ENCODE data around the gene GIMD1. TPM values are rescaled to one million over a fixed set of nuclear protein-coding genes. Genes with fewer than 3 reads are reported as not detected.

Gene GIMD1
- total and polyA plus RNA-seq, 3 donors from 2014 or later, result not detected

- Histone ChIP-seq H3K36me3 (ENCODE audit: low read depth, missing control alignments) (no peaks in the 10 kb centered on the region), H3K27me3 (no peaks in the 10 kb centered on the region), H3K4me3 (no peak overlapping the region), H3K27ac (no peak overlapping the region), H3K9me3 (no peaks in the 10 kb centered on the region), H3K4me1 (no peaks in the 10 kb centered on the region)
- TF ChIP-seq POLR2A (IDR thresholded peaks at IDR 0.05), result no peak
- intact Hi-C loops (cut with DNase I; ENCODE audit: low total_unique reads), result no loop called here
- no peak for DNase-seq
- whole genome bisulfite sequencing, 2 donors, result 94 to 97% methylated on average over 1 of the region's 1 CpG
Observed at GRCh38 chr4:106353786-106354185, 14.8 kb downstream of the GIMD1 start.

GRCh38 chr4:106351016-106351415, 17.6 kb downstream of the GIMD1 start:
- Histone ChIP-seq H3K4me3 (no peak overlapping the region), H3K27me3 (no peaks in the 10 kb centered on the region), H3K4me1 (no peaks in the 10 kb centered on the region), H3K27ac (no peak overlapping the region), H3K36me3 (ENCODE audit: low read depth, missing control alignments) (no peaks in the 10 kb centered on the region), H3K9me3 (no peaks in the 10 kb centered on the region)
- TF ChIP-seq POLR2A (IDR thresholded peaks at IDR 0.05), result no peak
- no peak for TF ChIP-seq CTCF (IDR thresholded peaks at IDR 0.05)
- intact Hi-C loops (cut with DNase I; ENCODE audit: low total_unique reads), result no loop called here
- DNase-seq, result no peak

- WGBS, 2 donors, result 84 to 91% methylated on average over 1 of the region's 1 CpG
- TF ChIP-seq CTCF (IDR thresholded peaks at IDR 0.05) (no peak), POLR2A (IDR thresholded peaks at IDR 0.05) (no peak)
- no peak for DNase-seq
- no peaks in the 10 kb centered on the region for H3K9me3 ChIP-seq
- no peaks in the 10 kb centered on the region for H3K36me3 ChIP-seq (ENCODE audit: low read depth, missing control alignments)
- intact Hi-C loops (cut with DNase I; ENCODE audit: low total_unique reads), result no loop called here
- no peak overlapping the region for H3K4me3 ChIP-seq
- H3K4me1 ChIP-seq, result no peaks in the 10 kb centered on the region
- no peaks in the 10 kb centered on the region for H3K27me3 ChIP-seq
- no peak overlapping the region for H3K27ac ChIP-seq
Observed at GRCh38 chr4:106347167-106347566, 21.4 kb downstream of the GIMD1 start.

- H3K36me3 ChIP-seq (ENCODE audit: low read depth, missing control alignments), result no peaks in the 10 kb centered on the region
- DNase-seq, result no peak
- no peaks in the 10 kb centered on the region for H3K9me3 ChIP-seq
- TF ChIP-seq CTCF (IDR thresholded peaks at IDR 0.05) (no peak), POLR2A (IDR thresholded peaks at IDR 0.05) (no peak)
- intact Hi-C loops (cut with DNase I; ENCODE audit: low total_unique reads), result no loop called here
- WGBS, 2 donors, result 71 to 76% methylated on average over 1 of the region's 1 CpG
- H3K27ac ChIP-seq, result no peak overlapping the region
- no peaks in the 10 kb centered on the region for H3K4me1 ChIP-seq
- H3K4me3 ChIP-seq, result no peak overlapping the region
- no peaks in the 10 kb centered on the region for H3K27me3 ChIP-seq
Observed at GRCh38 chr4:106344647-106344970, 24.0 kb downstream of the GIMD1 start.

GRCh38 chr4:106343865-106344646, 24.5 kb downstream of the GIMD1 start:
- TF ChIP-seq POLR2A (IDR thresholded peaks at IDR 0.05) (no peak), CTCF (IDR thresholded peaks at IDR 0.05) (no peak)
- intact Hi-C loops (cut with DNase I; ENCODE audit: low total_unique reads), result no loop called here
- 91 to 95% methylated on average over 2 of the region's 2 CpGs for WGBS, 2 donors

More at GRCh38 chr4:106343865-106344646, 24.5 kb downstream of the GIMD1 start:
- no peaks in the 10 kb centered on the region for H3K27me3 ChIP-seq
- no peaks in the 10 kb centered on the region for H3K9me3 ChIP-seq
- no peak overlapping the region for H3K4me3 ChIP-seq
- H3K27ac ChIP-seq, result no peak overlapping the region
- H3K4me1 ChIP-seq, result no peaks in the 10 kb centered on the region
- no peaks in the 10 kb centered on the region for H3K36me3 ChIP-seq (ENCODE audit: low read depth, missing control alignments)
- no peak for DNase-seq
